CD4-positive, alpha-beta T cell treated with Interleukin-2 at 100 ng/mL for 4 hours (primary cell): ENCODE measurements around the gene HOXA6.

Experiments
- DNase-seq: peaks from one replicate; pipeline ENCODE4 v3.0.0-alpha.2; 2020; ENCODE audit warnings: low spot score

Gene HOXA6

DNA sequence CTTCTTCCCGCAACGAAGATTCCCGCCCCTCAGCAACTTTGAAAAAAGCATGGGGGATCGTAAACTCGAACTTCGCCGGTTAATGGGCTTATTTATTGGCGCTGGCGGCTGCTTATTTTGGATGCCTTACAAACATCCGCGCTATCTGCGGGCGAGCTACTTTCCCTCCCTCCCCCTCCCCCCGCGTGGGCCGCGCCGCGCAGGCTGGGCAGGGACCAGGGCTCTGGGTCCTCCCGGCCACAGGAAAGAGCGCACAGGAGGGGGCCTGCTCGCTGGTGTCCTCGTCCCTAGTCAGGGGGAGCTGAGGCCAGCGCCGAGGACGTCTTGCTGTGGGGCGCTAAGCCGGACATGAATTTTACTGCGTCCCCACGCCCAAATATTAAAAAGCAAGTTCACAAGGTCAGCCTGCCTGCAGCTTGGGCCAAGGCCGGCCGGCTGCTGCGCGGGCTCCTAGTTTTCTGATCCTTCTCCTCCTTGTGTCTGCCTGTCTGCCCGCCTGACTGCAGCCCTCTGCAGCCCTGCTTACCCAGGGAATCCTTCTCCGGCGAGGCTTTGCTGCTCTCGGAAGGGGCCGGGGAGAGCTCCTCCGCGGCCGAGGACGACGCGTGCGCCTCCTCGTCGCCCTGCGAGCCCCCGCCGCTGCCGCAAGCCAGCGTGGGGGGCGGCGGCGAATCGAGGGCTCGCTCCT lies 25.4 kb upstream of the HOXA6 start:
- DNase-seq: no peak

- DNase-seq: no peak
These were observed 24.8 kb upstream of the HOXA6 start for GRCh38 chr7:27172315-27172774.

- no peak for DNase-seq
These were observed 24.2 kb upstream of the HOXA6 start for GRCh38 chr7:27171637-27172314.

GRCh38 chr7:27171325-27171636 lies 23.7 kb upstream of the HOXA6 start:
- no peak for DNase-seq

GRCh38 chr7:27170426-27171324 lies 23.1 kb upstream of the HOXA6 start:
- DNase-seq: no peak

GRCh38 chr7:27169658-27170425 lies 22.3 kb upstream of the HOXA6 start:
- no peak for DNase-seq

DNA sequence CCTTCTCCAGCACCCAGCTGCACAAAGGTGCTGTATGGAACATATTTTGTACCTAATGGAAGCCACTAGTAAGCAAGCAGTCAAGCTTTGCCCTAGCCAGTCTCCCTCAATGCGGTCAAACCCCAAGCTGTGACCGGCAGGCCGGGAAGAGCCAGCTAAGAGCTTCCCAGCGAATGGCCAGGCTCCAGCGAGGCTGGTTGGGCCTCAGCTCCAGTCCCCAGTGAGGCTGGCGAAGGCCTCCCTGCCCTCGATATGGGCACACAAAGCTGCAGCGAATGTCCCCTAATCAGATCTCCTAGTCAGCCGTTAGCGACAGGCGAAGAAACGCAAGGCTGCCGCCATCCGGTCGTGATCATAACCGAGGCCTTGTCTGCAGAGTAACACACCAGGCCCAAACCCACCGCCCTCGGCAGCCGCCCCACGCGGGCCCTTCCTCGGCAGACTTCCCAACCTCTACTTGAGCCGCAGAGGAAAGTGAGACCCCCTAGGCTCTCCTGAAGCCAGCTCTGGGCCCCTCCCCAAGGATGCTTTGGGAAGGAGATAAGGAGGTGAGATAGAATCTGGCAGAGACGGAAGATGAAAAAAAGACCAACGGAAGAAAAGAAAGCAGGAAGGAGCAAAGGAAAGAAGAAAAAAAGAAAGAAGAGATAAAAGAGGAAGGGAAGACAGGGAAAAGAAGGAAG lies 20.8 kb upstream of the HOXA6 start:
- DNase-seq: no peak

DNA sequence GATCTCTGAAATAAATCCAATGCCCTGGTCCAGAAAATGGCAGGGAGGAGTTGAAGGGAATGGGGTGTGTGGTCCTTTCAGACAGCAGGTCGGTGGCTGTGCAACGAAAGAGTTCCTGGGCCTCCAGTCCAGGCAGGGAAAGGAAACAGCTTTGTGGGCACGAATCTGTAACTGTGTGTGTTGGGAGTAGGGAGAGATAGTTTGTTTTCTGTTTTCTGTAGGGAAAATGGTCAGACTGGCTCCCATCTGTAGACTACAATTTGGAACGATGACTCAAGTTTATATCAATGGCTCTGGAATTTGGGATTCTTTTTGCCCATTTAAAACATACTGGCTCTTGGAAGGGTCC lies 20.3 kb upstream of the HOXA6 start:
- no peak for DNase-seq

GRCh38 chr7:27166531-27167505 lies 19.2 kb upstream of the HOXA6 start:
- no peak for DNase-seq

- DNase-seq: no peak
These were observed 18.5 kb upstream of the HOXA6 start for GRCh38 chr7:27165996-27166530.

DNA sequence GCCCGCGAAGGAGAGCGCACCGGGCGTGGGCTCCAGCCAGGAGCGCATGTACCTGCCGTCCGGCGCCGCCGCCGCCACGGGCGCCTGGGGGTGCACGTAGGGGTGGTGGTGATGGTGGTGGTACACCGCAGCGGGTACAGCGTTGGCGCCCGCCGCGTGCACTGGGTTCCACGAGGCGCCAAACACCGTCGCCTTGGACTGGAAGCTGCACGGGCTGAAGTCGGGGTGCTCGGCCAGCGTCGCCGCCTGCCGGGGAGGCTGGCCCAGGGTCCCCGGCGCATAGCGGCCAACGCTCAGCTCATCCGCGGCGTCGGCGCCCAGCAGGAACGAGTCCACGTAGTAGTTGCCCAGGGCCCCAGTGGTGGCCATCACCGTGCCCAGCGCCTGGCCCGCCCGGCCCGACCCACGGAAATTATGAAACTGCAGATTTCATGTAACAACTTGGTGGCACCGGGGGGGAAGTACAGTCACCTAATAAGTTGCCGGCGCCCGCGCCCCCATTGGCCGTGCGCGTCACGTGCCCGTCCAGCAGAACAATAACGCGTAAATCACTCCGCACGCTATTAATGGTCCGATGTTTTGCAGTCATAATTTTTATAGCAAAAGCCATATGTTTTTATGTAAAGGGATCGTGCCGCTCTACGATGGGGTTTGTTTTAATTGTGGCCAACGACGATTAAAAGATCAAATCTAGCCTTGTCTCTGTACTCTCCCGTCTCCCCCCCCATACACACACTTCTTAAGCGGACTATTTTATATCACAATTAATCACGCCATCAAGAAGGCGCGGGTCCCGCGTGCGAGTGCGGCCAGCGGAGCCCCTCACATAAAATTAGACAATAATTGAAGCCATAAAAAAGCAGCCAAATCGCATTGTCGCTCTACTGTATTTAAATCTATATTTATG lies 17.8 kb upstream of the HOXA6 start, which contains the start of gene HOXA9:
Gene HOXA9, minus strand, starts transcription at position 449 of the 907 bp plus-strand sequence. Its CDS starts 80 bp downstream, at position 369.
- no peak for DNase-seq

DNA sequence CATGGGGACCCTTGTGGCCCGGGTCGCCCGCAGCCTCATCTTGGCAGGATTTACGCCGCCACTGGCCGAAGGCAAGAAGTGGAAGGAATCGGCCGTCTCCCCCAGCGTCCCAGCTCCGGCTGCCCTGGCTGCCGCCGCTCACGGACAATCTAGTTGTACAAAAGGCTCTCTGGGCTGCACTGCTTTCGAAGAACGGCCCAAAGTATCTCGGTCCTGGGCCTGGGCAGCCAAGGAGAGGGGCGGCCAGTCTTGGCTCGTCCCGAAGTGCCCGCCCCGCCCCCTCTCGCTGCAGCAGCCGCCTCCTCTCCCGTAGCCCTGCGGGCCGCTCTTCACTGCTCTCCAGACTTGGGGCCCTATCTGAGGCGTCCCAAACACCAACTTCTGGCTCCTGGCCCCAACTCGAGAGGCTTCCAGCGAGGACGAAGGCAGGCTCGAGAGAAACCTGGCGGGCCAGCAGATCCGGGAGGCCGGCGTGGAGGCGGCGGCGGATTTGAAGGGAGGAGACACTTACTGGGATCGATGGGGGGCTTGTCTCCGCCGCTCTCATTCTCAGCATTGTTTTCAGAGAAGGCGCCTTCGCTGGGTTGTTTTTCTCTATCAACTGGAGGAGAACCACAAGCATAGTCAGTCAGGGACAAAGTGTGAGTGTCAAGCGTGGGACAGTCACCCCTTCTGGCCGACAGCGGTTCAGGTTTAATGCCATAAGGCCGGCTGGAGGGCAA lies 17.0 kb upstream of the HOXA6 start:
- no peak for DNase-seq

DNA sequence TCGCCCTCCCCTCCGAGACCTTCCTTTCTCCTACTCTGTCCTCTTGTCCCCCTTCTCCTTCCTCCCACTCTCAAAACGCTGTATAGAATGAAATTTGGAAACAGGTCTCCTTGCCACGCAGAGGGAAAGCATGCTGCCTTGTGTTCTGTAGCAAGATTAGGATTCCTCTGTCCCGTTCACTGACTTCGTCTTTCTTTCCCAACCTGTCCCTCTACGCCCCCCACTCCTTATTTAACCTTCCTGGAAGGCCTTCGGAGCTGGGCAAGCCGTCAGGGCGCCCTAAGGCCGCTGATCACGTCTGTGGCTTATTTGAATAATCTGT lies 16.4 kb upstream of the HOXA6 start:
- no peak for DNase-seq

GRCh38 chr7:27163288-27164044 lies 15.9 kb upstream of the HOXA6 start:
- no peak for DNase-seq

DNA sequence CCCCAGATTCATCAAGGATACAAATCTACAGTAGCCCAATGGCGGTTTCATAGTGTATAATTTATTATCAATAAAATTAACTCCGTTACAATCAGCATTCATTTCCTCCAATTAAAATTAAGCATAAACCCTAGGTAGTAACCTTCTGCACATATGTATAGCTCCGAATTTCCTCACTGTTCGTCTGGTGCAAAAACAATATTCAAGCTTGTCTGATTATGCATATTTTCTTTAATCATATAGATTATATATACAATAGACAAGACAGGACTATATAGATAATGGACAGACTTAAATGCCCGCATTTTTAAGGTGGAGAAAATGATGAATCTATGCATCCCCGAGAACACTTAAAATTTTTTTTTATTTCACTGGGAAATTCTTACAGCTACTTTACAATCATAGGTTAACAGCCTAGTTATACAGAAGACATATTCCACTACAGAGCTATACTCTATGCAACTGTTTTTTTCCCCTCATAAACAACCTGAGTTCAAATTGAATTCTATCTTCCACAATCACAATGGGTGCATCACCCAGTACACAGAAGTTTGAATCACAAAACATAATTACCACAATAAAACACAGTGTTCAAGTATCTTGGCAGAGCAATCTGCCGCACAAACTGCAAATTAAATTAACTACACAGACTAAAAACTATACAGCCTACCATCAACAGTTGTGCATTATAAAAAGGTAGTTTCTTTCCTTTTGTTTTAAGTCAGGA lies 15.2 kb upstream of the HOXA6 start:
- DNase-seq: no peak

DNA sequence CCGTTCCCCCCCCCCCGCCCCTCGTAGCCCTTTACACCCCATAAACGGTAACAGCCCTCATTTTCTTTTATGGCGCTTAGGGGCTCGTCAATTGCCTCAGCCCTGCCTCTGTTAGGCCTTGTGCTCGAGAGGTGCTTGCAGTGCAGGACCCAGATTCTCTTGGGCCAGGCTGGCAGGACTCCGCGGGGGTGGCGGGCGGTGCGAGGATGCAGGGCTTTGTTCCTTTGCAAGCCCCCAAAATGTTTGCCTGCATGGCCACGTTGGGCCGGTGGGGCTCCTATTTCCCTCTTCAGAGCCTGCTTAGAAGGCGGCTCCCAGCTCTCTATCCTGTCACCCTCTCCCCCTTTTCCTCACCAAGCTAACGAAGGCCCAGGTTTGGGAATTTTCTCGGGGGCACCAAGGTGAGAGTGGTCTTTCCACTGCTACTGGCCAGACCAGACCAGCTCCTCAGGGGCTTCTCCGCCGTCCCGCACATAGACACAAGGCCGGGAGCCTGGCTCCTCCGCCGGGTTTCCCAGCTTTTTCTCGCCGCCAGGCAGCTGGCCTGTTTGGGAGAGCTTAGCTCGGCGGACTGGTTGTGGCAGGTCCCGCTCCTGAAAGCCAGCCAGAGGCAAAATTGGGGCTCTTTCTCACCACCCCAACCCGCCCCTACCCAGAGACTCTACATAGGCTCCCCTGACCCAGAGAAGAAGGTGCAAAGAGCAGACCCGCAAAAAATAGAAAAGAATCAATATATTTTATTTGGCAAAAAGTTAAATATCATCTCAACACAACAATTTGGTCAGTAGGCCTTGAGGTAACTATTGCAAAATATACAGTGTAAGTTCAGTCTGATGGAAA lies 14.4 kb upstream of the HOXA6 start:
- no peak for DNase-seq
